ENCODE results near the gene MERTK.
A peak's percentile ranks its signal among the peaks of the same experiment; 100 is the strongest.

GRCh38 chr2:112053917-112054846 is 155.8 kb downstream of the MERTK start:
- no peak for TF ChIP-seq CTCF (IDR thresholded peaks at IDR 0.05)
- peak in 1 of 2 donors; percentile 47 for TF ChIP-seq POLR2A (IDR thresholded peaks at IDR 0.05)
